GM21576 (cell line): ENCODE data around the gene TMEM119.

Source experiments
- ATAC-seq: cut with Tn5 transposase; IDR thresholded peaks from one replicate; pipeline ENCODE4 v1.9.1; 2021; ENCODE audit warnings: mild to moderate bottlenecking, moderate library complexity; ENCODE audit not compliant: unreplicated experiment

TMEM119 gene

DNA sequence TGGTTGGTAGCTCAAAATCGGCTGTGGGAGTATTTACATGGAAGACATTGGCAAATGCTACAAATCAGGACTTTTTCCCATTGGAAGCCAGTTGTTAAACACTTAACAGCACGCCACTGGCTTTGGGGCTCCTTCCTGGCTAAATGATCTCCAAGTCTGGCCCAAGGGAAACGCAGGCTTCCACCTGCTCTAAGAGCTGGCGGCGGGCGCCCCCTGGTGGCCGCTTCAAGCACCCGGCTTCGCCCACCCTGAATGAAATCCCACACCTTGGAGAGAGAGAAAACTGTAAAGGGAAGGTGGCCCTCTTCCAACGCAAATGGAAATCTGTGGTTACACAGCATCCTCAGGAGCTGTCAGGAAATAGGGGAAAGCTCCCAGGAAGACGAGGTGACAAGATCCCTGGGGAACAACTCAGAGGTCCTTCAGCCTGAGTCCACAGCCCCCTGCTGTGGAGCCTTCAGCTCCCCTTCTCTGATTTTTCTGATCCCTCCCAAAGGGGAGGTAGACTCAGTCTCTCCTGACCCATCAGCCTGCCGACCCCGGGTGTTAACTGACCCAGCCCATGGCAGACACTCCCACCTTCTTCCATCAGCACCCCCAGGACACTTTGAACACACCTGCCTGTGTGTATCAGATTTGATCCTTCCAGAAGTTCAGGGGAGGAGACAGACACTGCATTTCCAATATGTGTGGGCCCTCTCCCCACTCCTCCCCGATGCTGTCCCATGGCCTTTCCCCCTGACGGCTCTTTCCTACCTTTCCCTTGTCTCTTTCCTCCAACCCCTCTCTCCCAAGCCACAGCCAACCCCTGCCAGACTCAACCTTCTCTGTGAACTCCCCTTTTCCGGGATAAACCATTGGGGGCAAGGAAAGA lies 20.4 kb upstream of the TMEM119 start:
- ATAC-seq: no peak

DNA sequence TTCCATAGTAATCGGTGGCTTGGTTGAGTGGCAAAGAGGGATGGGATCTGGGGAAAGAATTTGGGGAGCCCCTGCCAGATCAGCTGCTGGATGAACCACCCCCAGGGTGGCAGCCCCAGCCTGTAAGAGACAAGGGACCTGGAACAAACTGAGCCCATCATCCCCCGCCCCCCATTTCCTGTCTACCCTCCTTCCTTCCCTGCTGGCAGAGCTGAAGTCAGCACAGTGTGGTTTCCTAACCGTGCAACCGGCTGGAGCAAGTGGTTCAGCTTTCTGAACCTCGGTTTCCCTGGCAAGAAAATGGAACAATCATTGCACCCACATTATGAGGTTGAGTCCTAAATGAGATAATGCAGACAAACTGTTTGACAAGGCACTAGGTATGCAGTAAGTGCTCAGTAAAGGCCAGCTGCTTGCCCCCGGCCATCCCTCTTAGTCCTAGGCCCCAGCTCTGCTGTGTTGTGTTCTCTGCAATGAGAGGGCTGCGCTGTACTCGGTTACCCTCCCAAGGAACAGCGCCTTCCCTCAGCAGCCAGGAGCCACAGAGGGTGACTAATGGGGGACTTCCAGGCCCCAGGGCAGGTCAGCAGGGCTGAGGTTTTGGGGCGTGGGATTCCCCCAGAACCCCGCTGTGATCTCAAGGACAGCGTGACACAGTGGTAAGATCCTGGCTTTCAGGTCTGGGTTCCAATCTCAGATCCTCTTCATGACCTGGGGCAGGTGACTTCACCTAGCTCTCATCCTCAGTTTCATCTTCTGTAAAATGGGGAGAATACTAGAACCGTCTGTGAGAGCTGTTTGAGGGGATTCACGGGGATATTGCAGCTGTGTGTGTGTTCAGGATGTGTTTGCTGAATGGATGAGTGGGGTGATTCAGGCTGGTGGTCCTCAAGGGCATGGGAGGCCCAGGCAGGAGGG lies 19.3 kb upstream of the TMEM119 start:
- ATAC-seq: peak; percentile 77

DNA sequence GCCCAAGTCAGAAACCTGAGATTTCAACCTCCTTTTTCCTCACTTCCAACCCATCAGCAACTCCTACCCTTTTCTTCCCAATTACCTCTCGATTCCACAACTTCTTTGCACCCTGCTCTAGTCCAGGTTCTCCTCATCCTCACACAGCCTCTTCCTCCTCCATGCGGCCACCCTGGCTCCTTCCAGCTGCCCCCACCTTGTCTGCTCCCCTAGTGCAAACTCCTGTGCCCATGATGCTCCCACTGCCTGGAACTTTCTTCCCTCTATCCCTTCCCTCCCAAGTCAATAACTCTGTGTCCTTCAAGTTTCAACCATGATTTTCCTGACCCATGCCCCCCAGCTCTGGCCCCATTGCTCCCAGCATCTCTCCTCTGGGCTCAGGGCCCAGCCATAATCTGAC lies 18.5 kb upstream of the TMEM119 start:
- no peak for ATAC-seq

DNA sequence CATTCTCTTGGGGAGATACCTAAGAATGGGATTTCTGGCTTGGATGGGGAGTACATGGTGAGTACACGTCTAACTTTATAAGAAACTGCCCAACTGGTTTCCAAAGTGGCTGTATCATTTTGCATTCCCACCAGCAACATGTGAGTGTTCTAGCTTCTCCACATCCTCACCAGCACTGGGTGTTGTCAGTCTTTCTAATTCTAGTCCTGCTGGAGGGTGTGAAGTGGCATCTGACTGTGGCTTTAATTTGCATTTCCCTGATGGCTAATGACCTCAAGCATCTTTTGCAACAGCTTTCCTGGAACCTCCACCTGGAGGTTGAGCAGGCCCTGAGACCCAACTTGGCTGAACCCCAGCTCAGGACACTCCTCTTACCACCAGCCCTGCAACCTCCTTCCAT lies 18.0 kb upstream of the TMEM119 start:
- no peak for ATAC-seq

DNA sequence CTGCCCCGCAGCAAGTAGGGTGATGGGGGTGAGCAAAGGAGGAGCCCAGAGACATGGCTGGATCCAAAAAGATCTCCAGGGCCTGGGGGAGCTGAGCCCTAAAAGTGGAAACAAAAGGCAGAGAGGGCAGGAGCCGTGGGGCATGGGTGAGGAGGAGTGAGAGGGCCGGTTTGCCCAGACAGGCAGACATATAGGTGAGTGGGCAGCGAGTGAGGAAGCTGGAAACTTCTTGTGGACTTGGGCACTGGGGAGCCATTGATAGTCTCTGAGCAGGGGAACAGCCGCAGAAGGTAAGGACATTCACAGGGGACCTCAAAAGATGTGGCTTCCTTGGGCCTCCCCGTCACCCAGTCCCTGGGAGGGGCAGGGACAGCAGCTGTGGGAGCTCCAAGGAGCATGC lies 16.8 kb upstream of the TMEM119 start:
- ATAC-seq: no peak

DNA sequence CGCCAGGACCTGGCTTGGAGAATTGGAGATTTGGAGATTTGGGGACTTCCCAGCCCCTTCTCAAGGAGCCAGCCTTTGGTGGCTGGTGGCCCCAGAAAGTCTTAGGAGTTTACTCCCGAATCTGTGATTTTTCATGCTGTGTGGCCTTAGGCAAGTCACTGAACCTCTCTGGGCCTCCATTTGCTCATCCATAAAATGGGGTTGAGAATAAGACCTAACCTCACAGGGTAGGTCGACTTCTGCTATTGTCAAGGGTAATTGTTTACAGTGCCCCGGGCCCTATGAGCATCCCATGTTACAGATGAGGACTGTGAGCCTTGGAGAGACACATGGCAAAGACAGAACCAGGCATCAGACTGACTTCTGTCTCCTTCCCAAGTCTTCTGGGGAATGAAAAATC lies 16.2 kb upstream of the TMEM119 start:
- ATAC-seq: no peak

DNA sequence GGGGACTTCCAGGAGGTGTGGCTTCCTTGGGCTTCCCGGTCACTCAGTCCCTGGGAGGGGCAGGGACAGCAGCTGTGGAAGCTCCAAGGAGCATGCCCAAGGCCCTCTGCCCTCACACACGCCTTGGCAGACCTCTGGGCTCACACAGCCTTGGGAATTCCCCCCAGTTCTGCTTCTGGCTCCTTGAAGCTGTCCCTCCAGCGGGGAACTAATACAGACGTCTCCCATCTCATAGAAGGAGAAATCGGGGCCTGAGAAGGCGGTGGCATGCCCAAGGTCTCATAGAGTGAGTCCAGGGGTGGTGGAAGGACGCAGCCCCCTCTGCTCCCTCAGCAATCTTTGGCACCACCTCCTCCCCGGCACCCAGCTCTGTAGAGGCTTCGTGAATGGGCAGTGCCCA lies 15.7 kb upstream of the TMEM119 start:
- no peak for ATAC-seq

DNA sequence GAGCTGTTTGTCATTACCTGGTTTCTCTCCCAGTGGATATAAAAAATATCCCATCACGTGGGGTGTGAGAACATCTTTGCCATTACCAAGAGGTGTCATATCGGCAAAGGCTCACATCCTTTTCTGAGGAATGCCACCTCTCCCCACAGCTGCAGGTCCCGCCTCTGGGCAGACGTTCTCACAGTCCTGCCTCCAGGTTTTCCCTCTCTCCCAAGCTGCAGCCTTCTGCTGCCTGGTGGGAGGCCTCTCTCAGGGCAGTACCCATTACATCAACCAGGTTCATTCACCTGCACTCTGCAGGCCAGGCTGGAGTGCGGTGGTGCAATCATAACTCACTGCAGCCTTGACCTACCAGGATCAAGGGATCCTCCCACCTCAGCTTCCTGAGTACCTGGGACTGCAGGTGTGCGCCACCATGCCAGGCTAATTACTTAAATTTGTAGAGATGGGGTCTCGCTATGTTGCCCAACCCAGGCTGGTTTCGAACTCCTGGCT lies 15.0 kb upstream of the TMEM119 start:
- no peak for ATAC-seq

DNA sequence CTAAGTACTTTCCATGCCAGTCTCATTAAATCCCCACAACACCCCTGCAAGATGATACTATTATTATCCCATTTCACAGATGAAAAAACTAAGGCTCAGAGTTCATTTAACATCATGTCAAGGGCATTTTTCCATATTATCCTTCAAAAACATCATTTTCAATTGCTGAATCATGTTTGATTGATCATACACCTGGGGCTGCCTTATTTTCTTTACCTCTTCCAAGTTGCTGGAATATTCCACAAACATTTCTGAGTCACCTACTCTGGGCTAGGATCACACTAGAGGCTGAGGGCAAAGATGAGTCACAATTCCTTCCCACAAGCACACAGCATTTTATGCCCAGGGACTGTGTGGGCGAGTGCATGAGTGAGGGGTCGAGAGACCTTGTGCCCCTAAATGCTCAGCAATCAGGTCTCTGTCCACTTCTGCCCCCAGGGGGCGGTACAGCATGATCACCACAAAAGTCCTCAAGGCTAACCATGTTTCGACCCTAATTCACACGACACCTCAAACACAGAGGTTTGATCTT lies 14.1 kb upstream of the TMEM119 start:
- no peak for ATAC-seq

DNA sequence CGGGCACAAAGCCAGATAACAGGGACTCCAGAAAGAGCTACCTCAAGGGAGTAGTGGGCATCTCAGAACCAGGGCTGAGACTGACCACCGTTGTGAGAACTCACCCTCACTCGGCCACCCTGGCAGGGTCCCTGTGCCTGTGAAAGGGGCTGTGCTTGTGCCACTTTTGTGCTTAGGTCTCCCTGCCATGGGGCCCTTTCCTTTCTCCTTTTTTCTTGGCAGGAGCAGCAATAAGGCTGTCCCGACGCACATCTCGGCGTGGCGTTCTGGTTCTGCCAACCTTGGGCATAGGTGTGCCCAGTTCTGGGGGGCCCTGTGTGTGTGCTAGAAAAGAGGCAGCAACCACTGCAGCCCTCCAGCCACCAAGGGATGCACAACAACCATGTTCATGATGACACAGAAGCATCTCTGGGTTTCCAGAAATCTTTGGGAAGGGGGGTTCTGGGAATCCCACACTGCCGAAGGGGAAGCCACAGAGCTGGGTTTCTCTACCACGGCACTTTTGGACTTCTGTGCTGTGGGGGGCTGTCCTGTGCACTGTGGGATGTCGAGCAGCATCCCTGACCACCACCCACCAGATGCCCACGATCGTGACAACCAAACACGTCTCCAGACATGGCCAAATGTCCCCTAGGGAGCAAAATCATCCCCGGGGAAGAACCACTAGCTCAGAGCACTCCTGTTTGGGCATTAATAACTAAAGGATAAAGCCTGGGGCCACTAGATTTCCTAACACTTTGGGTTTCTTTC lies 13.1 kb upstream of the TMEM119 start:
- no peak for ATAC-seq

DNA sequence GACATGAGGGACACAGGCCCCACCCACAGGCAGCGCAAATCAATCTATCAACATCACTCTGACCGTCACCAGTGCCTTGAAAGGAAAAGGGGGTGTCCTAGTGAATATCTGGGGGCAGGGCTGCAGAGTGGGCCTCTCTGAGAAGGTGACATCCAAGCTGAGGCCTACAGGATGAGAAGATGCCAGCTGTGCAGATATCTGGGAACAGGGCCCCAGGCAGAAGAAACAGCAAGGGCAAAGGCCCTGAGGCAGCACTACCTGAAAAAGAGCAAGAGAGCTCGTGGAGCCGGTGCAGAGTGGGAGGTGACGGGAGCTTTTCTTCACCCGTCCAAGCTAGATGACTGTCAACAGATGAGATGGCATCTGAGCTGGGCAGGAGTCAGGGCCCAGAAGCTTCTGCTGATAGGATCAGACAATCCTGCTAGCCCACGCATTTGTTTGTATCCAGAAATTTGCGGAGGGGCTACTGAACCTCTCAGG lies 12.5 kb upstream of the TMEM119 start:
- ATAC-seq: no peak

DNA sequence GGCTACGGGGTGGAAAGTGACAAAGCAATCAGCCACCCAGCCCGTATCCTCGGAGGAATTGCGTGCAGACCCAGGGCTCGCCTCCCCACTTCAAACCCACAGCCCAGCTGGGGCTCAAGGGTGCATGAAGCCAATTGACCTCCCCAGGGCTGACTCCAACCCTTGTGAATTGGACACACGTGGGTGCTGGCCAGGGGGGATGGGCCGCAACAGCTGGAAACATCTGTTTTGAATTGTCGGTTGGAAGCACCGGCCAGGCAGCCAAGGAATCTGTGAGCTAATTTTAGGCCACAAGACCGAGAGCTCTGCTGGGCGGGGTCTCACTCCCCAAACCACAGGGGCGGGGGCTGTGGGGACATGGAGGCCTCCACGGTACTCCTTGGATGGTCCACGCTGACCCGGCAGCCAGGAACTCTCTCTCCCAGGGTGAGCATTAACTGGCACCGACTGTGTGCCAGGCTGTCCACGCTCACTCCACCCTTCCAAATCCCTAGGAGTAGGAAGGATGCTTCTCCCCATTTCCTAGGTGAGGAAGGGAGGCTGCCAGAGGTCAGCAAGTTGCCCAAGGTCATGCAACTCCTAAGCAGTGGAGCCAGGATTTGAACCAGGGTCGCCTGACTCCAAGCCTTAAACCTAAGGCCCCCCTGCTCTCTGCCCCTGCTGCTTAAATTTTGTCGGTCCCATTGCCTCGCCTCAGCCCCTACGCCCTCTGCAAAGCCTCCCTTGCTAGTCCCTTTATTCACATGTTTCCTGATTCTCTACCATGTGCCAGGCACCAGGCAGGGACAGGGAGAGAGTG lies 11.9 kb upstream of the TMEM119 start:
- no peak for ATAC-seq

DNA sequence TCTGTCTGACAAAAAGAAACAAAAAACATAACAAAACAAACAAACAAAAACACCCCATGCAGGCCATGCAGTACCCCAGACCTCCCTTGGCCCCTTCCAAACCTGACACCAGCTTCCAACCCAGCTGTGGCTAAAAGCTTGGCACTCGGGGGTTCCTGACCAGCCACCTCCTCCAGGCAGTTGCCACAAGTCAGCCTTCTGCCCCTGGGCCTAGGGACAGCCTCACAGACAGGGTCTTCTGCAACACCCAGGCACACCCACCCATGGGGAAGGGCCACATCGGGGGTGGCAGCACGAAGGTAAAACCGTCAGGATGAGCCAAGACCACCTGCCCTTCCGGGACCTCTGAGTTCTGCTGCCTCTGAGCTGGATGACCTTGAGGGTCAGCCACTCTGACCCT lies 10.7 kb upstream of the TMEM119 start:
- no peak for ATAC-seq

DNA sequence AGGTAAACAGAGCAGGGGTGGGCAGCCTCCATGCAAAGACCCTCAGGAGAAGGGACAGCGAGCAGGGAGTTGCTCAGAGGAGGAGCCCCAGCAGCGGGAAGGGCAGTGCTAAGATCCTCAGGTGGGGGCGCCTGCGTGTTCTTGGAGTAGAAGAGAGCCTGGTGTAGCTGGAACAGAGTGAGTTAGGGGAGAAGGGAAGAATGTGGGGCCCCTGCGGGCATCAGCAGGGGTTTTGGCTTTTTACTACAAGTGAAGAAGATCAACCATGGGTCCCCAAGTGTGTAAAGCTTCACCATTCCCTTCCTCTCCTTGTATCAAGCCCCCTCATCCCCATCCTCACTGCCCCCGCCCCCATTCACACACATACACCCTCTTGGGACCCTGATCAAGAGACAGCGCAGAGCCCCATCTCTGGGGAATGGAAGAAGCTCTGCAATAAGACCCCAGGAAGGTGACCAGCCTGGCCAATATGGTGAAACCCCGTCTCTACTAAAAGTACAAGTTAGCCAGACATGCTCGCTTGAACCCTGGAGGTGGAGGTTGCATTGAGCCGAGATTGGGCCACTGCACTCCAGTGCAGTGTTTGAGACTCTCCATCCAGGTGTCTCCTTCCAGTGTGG lies 10.2 kb upstream of the TMEM119 start:
- no peak for ATAC-seq

DNA sequence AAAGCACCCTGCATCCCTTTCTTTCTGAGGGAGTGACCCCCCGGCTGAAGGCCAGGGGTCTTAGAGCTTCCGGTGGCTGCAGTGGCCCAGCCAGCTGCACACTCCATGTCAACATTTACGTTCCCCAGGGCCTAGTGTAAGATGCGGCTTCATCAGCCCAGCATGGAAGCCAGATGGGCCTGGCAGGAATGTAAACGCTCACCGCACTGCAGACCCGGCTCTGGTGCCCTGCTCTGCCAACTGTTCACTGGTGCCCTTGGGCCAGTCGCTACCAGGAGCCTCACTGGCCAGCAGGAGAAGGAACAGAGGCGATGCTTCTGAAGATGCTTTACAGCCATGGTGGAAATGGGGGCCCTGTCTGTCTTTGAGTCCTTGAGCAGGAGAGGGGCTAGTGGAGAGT lies 8.6 kb upstream of the TMEM119 start:
- no peak for ATAC-seq

DNA sequence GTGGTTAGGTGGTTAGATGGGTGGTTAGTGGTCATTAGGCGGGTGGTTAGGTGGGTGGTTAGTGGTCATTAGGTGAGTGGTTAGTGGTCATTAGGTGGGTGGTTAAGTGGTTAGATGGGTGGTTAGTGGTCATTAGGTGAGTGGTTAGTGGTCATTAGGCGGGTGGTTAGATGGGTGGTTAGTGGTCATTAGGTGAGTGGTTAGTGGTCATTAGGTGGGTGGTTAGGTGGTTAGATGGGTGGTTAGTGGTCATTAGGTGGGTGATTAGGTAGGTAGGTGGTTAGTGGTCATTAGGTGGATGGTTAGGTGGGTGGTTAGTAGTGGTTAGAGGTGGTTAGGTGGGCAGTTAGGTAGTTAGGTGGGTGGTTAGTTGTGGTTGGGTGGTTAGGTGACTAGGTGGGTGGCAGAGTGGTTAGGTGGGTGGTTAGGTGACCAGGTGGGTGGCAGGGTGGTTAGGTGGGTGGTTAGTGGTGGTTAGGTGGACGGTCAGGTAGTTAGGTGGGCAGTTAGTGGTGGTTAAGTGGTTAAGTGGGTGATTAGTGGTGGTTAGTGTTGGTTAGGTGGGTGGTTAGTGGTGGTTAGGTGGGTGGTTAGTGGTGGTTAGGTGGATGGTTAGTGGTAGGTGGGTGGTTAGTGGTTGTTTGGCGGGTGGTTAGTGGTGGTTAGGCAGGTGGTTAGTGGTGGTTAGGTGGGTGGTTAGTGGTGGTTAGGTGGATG lies 8.0 kb upstream of the TMEM119 start:
- no peak for ATAC-seq

DNA sequence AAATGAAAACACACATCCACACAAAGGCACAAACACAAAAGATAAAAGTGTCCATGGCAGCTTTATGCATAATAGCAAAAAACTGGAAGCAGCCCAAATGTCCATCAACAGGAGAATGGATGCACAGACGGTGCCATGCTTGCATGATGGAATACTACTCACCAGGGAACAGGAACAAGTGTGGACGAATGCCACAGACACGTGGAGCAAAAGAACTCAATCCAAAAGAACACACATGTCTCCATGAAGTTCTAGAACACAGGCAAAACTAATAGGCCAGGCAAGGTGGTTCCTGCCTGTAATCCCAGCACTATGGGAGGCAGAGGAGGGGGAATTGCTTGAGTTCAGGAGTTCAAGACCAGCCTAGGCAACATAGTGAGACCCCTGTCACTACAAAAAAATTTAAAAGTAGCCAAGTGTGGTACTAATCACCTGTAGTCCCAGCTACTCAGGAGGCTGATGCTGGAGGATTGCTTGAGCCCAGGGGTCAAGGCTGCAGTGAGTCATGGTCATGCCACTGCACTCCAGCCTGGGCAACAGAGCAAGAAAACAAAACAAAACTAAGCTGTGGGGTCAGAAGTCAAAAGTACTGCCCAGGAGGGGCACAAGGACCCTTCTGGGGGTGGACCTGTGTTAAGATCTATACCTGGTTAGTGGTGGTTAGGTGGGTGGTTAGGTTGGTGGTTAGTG lies 7.3 kb upstream of the TMEM119 start:
- no peak for ATAC-seq
